ENCODE results near the gene RALGAPA2.

RALGAPA2 gene

DNA sequence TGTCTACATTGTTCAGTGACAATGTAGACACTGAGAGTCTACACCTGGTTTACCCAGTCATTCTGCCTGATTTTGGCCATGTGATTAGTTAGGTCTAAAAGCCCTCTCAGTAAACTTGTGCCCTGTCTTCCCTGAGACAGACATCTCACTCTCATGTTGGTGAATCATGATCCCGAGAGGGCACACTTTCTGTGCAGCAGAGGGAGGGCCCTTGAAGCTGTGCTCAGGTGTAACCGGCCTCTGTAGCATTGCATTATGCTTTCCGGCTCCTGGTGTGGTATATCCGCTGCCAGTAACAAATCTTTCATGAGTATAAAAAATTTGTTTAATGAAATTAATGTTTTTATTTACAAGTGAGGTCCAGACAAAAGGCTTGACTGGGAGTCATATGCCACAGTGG, 85.0 kb downstream of the RALGAPA2 start:
- DNase-seq: no peak

DNA sequence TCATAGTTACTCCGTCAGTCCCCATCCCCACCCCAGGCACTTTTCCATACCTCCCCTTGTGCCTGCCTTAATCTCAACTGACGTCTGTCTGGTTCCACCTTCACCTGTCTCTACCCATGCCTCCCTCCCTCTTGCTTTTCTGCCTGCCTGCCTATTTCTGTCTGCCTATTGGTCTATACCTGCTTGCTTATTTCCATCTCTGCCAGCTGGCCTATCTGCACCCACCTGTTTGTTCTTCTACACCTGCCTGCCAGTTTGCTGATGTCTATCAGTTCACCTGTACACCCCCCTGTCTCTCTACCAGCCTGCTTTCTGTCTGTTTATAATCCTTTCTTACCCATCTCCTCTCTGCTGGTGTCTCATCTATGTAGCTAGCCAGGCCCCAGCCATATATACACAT, 87.5 kb downstream of the RALGAPA2 start:
- DNase-seq: no peak

DNA sequence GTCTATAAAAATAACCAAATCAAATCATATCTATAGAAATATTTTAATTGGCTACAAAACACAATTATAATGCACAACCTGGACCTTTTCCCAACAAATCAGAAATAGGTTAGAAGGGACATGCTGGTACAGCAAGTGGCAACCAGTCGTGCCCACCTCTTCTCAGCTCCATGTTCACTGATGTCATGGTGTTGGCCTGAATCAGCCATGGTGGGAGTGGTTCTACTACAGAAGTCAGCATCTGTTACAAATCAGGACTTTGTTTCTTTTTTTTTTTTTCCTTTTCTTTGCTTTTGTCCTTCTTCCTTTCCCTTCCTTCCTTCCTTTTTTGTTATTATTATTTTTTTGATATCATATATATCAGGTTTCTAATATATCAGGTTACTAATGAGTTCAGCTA, 91.2 kb downstream of the RALGAPA2 start:
- DNase-seq: no peak

DNA sequence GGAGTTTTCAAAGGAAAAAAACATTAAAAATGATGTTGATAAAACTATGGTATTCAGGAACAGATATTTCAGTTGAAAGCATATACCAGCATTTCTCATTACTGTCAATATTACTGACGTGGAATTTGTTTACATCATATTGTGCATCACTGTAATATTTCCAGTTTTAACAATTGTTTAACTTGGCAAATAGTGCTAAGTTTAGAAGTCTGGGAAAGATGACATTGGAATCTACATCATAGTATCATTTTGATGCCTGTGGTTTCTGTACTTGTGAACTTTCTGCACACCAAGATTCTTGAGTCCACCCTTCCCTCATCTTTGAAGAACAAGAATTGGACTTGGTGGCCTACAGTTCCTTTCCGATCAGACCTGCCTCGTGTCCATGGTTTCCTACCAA, 98.1 kb downstream of the RALGAPA2 start:
- DNase-seq: no peak

DNA sequence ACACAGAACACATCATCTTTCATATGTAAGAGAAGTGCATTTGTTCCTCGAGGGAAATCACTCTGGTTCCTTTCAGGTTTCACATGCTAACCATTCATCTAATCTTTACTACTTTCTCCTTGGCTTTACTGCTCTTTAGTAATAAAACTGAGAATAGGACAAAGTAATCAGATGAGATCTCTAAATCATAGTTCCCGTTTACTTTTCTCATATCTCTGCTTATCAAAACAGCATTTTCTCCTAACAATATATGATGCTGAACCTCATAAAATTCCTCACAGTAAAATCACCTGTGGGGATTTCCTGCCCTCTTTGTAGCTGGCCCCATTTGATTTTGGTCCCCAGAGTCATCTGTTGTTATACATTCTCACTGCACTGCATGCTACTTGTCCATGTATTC, 100.2 kb downstream of the RALGAPA2 start:
- DNase-seq: no peak

DNA sequence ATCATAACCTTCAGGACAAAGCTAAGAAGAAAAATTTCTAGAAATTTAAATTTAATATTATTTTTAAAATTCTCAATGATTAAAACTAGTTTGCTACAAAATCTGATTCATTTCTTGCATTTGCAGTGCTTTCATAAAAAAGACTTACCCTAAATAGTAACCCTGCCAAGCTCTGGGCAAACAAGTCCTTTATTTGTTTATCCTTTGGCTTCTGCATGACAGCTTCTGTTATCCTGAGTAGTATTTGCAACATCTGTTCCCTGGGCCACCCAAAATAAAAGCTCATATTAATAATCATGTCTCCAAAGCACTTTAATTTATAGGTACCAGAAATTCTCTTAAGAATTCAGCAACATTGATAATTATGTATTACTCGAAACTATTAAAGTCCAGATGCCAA, 101.3 kb downstream of the RALGAPA2 start:
- no peak for DNase-seq

DNA sequence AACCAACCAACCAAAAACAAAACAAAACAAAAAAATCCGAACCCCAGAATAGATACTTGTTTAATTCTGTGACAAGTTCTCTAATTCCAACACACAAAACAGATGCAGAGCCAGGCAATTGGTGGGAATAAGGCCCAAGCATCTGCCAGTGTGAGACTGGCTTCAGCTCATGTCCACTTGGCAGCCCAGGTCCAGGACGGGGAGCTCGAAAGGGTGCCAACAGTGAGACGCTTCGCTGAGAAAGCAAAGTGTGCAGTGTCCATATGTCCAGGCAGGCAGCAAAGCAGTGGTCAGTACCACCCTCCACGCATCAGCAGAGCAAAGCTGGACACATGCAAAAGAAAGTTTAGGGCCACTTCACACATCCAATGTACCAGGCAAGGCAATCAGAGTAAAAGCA, 102.9 kb downstream of the RALGAPA2 start:
- no peak for DNase-seq

DNA sequence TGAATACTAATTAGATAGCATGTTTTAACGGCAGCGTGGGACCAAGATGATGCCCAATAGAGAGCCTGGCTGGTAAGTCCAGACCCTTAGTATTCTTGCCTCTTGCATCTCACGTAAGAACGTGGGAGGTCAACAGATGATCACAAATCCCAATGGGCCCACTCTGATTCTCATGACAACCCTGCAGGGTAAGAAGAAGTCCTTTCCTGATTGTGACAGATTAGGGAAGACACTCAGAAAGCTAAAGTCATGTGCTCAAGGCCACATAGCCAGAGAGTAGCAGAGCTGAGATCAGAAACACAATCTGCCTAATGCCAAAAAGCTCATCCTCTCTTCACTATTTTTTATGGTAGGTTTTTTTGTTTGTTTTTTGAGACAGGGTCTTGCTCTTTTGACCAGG, 103.8 kb downstream of the RALGAPA2 start:
- no peak for DNase-seq

DNA sequence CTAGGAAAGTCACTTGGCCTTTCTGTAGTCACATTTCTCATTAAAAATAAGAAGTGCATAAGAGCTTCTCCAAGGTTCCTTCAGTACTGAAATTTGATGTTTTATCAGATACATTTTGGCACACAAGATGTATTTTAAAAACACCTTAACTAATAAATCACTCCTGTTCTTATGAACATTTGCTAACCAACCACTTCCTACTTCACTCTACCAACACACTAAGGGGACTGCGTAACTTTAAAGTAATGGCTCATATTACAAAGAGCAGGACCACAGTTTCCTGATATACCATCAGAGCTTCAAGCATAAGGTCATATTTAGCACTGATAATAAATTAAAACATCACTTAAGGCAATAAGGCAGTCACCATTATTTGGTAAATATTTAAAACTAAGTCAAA, 104.4 kb downstream of the RALGAPA2 start:
- no peak for DNase-seq

DNA sequence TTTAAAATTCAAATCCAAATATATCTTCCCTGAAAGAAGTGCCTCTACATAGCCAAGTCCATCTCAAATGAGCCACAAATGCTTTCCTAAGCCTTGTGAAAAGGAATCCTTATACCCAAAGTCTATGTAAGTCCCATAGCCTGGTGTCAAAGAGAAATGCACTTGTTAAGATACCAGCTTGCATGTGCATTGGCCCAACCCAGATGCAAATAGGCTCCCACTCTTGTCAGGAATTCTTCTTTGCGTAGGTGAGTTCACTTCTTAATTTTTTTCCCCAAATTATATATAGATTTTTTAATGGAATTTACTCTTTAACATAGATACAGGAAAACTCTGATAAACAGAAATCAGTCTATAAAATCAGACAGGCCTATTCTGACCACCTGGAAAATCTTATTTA, 105.6 kb downstream of the RALGAPA2 start:
- no peak for DNase-seq

DNA sequence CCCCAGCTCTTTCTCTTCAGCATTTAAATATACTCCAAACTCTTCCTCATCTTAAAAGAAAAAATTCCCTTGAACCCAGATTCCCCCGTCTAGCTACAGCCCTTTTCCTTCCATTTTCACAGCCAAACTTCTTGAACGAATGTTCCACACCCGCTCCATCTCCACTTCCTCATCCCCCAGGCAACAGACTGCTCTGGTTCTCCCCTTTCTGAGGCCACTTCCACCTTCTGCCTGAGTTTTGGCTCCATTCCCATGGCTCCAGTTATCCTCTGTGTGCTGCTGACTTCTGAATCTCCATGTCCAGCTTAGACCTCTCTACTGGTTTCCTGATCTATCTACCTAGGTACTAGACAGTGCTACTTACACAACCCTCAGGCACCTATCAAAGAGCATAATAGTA, 106.4 kb downstream of the RALGAPA2 start:
- DNase-seq: no peak

DNA sequence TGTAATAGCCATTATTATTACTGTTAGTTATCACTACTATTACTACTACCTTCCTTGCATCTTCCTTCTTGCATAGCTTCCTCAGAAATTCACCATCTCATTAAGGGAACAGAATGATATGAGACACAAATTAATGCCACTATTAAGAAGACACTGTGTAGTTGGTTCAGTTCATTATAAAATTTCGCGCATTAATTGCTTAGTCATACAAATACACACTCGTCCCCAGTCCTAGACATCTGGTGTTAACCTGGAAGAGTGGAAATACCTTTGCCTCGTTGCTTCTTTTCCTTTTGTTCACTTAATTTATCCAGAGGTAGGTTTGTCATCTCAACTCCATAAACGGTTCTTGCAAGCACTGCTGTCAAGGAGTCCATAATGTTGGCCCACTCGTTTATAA, 107.5 kb downstream of the RALGAPA2 start:
- no peak for DNase-seq

DNA sequence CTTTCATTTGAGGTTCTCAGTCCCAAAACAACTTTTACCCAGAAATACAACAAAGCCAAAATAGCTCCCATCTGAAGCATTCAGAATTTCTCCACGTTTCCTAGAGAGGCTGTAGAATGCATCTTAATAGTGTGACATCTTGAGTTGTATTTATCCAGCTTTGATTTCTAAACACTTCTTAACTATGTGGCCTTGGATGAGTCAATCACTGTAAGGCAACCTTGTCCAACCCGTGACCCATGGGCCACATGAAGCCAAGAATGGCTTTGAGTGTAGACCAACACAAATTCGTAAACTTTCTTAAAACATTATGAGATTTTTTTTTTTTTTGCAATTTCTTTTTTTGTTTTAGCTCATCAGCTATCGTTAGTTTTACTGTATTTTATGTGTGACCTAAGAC, 108.1 kb downstream of the RALGAPA2 start:
- DNase-seq: no peak

DNA sequence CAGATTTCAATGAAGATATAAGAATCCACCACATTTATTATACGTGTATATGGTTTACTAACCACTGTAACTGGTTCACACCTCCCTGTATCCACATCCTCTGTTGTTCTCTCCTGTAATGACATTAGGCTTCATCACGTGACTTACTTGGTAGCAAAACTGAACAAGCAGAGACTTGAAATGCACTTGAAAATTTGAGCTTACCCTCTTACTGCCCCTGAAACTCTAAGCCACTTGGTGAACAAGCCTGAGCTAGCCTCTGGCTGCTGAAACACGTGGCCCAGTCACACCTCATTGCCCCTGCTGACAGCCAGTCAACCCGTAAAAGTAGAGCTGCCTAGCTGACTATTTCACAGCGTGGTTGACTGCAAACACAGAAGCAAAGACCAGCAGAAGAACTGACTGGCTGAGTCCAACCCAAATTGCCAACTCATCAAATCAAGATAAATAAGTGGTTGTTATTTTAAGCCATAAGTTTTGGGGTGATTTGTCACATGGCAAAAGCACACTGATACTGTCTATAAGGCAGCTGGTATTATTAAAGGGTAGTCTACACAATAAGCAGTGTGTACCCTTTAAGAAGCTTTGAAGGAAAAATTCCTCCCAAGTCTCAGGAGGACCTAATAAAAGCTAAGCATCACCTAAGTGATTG, 109.0 kb downstream of the RALGAPA2 start:
- DNase-seq: no peak

DNA sequence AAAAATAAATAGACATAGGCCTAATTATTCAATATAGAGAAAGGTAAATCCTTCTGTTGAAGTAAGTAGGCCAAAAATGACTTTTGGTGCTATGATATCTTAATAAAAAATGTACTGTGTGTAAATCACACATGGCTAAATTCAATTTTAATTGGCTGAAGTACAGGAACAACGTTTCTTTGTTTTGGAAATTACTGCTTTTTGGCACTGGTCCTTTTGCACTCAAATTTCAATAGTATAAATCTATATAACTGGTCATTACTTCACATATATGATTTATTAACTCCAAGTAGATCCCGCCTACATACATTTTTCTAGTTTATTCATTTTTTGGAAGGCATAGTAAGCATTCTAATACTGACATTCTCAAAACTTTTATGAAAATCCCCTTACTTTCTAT, 114.5 kb downstream of the RALGAPA2 start:
- DNase-seq: no peak

DNA sequence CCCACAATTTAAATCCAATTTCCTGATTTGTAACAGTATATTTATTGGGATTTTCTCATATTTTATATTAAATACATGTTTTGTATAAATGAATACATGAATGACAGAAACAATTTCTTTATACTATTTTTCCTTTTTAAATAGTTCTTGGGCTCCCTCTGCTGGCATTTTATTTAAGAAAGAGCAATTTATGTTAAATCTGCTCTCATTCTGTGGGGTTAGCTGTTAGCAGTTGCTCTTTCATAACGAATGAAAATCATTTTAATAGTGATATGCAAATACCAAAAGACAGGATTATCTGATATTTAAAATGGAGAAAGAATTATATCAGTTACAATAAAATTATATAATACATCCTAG, 118.3 kb downstream of the RALGAPA2 start:
- DNase-seq: peak in 1 of 2 donors; percentile 35

DNA sequence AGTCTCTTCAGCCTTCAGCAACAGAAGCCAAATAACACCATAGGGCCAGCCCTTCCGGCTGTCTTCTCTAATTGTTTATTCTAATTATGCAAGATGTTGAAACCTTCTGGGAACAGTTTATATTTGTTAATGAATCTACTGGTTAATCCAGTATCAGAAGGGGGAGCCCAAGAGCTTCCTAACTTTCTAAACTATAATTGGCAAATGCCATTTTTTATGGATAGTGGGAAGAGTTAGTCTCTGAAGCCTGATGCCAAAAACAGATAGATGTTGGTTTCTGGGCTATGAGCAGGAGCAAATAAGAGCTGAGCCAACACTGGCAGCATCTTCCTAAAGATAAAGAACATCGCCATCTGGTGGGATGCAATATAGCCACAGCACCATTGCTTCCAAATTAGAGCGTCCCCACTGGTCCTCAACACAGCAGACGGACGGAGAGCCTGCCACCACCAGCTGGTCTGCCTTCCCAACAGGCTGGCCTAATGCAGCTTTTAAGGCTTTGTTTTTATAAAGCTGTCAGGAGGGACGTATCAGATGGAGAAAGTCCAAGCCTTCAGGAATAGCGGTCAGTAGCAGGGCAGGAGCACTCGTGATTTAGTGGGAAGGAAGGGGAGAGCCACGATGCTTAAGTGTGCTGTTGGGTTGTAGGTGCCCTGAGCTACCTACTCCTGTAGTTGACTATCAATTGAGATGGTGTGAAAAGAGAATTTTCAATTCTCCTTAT, 118.8 kb downstream of the RALGAPA2 start:
- DNase-seq: no peak

DNA sequence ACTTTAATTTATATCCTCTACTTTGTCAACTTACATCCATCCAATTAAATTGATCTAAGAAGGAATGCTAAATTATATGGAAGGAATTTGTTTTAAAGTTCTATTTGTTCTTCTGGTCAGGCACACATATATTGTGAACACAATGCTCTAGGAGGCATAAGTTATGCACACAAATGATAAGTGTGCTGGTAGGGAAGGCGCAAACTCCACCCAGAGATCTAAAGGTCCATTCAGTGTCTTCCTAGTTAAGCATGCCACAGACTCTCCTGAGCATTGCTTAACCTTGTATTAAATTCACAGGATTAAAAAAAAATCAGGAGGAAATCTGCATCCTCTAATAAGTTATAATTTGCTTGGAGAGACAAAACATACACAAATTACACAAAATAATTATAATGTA, 127.3 kb downstream of the RALGAPA2 start:
- DNase-seq: no peak

DNA sequence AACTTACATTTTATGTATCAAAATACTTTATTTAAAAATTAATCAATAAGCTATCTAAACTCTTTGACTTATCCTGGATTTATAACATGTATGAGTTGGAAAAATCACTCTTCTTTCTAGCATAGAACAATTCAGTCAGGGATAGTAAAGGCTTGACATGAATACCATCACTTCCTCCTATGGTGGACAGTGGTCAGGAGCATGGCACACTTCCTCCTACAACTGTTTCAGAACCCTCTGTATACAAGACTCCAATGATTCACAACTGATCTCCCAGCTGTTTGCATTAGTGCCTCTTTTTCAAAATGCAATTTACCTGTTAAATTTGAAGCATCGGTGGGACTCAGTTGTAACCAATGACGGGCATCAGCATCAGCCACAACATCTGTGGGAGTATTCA, 129.7 kb downstream of the RALGAPA2 start:
- no peak for DNase-seq

DNA sequence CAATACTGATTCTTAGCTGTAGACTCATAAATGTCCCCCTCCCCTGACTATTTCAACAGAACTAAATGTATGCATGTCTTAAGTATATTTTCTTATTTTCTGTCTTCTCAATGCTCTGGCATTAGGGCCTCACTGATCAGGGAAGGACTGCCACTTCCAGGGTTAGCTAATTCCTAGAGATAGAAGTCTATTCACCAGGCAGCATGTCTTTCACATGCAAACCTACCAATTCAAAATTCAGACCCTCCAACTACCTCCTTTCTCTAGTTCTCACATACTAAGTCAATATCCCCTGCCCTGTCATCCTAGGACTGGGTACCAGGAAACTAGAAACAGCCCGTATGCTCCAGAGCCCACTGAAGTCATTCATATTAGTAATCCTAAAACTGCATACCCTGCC, 132.3 kb downstream of the RALGAPA2 start:
- no peak for DNase-seq

DNA sequence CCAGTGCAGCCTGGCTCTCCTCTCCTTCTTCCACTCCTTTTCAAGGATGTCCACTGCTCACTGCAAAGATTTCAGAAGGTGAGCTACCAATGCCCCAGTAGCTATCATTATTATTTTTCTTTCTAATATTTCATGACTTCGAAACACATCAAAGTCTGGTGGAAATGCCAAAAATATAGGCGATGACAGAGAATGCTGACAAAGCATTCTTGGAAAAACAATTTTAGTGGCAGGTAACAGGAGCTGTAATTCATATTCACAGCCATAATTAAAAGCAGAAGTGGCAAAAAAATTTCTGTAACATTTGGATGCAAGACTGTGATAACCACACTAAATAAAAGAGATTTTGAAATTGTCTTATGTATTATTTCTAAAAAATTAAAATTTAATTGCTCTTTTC, 133.6 kb downstream of the RALGAPA2 start:
- DNase-seq: no peak

DNA sequence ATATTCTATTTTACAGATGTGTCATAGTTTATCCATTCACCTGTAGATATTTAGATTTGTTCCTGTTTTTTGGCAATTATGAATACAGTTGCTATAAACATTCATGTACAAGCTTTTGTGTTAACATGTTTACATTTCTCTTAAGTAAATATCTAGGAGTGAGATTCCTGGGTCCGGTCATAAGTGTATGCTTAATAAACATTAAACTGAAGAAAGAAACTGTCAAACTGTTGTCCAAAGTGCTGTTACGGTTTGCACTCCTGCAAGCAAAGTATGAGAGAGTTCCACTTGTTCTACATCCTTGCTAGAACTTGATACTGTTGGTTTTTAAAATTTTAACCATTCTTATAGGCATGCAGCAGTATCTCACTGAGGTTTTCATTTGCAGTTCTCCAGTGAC, 138.6 kb downstream of the RALGAPA2 start:
- no peak for DNase-seq

DNA sequence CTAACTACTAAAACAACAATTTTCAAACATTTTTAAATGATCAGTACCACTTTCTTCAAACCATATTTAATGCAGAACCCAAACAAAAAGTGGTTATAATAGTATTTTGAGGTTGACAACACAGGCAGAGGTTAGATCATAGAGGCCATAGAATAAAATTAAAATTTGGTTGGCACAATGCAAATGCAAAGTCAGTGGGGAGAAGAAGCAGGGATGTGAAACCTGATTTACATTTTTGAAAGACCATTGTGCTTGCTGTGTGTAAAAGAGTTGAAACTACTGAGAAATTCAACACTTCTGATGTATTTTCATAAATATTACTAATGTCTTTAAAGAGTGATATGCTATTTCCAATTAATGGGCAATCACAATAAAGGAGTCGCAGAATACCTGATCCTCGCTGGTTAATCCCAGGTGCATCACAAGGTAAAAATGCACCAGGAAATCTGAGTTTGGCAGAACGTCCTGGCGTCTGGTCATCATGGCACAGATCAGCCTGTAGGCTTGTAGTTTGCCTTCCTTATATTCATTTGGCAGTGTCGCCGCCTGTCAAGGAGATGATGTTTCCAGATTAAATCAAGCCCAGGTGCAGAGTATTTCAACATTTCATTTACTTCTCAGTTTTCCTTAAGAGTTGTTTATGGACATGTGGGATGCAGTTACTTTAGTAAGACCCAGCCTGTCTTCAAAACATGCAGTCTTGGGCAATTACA, 141.2 kb downstream of the RALGAPA2 start:
- no peak for DNase-seq

DNA sequence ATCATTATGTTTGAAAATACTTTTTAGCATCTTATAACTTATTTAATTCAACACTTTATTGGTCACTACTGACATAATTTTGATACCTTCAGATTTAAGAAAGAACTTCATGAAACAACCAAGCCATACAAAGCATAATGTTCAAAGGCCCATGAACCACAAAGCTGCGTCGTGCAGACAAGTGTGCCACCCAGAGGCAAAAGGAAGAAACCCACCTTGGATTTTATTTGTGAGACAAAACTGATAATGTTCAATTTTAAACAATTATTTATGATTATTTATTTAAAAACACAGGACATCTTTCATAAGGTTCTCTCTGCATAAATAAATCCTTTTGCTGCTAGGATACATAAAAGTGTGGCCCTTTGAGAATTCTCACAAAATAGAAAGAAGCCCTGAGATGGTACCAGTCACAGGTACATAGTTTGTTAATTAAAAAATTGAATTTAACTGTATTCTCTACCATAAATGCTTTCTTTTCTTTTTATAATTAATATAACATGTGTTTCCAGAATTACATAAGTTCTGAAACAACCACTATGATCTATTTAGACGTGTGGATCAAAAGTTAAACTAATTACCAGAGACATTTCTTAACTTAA, 143.7 kb downstream of the RALGAPA2 start:
- DNase-seq: peak in 1 of 2 donors; percentile 13

All from bone marrow (tissue), 2 donors.